Karpas-422 (cell line): Measurements from ENCODE around the gene SLC5A5. TPM values are rescaled to one million over a fixed set of nuclear protein-coding genes. Genes with fewer than 3 reads are reported as not detected.
"Not testable (repeated sequence)": the region's sequence is repeated elsewhere in the genome, so short reads cannot be mapped to it uniquely, and the experiment has no call there.

ENCODE experiments used
- DNase-seq: peaks from one replicate; pipeline ENCODE4 v3.0.0-alpha.2; 2015
- H2AFZ ChIP-seq: fragments of 200-600 bp; sonication (generic); 2 replicates; pipeline ENCODE4 v1.6.1; 2014; ENCODE audit warnings: antibody characterized with exemption, low read length, mixed read lengths
- H3K27ac ChIP-seq: fragments of 200-600 bp; sonication (generic); 2 replicates; pipeline ENCODE4 v1.5.1; 2014; ENCODE audit warnings: mild to moderate bottlenecking, low read length, moderate library complexity
- H3K27me3 ChIP-seq: fragments of 200-600 bp; sonication (generic); 2 replicates; pipeline ENCODE4 v1.6.1; 2014; ENCODE audit warnings: low read length, mixed read lengths
- H3K36me3 ChIP-seq: fragments of 200-600 bp; sonication (generic); 2 replicates; pipeline ENCODE4 v1.6.1; 2014; ENCODE audit warnings: low read length, mixed read lengths; ENCODE audit not compliant: insufficient read depth
- H3K4me1 ChIP-seq: fragments of 200-600 bp; sonication (generic); 2 replicates; pipeline ENCODE4 v1.6.1; 2014; ENCODE audit warnings: mild to moderate bottlenecking, low read length, mixed read lengths
- H3K4me2 ChIP-seq: fragments of 200-600 bp; sonication (generic); 2 replicates; pipeline ENCODE4 v1.6.1; 2014; ENCODE audit warnings: low read length, low read depth, mild to moderate bottlenecking; ENCODE audit not compliant: poor library complexity, severe bottlenecking
- H3K4me3 ChIP-seq: fragments of 200-600 bp; sonication (generic); 2 replicates; pipeline ENCODE4 v1.5.1; 2014; ENCODE audit warnings: mild to moderate bottlenecking, antibody characterized with exemption, low read length, mixed read lengths
- H3K79me2 ChIP-seq: fragments of 200-600 bp; sonication (generic); 2 replicates; pipeline ENCODE4 v1.6.1; 2014; ENCODE audit warnings: mild to moderate bottlenecking, low read length, mixed read lengths
- H3K9ac ChIP-seq: fragments of 200-600 bp; sonication (generic); 2 replicates; pipeline ENCODE4 v1.6.0; 2014; ENCODE audit warnings: low read length
- H3K9me2 ChIP-seq: fragments of 200-600 bp; sonication (generic), shearing (Covaris generic); replicated peaks from 2 replicates; pipeline ENCODE4 v1.6.0; 2014; ENCODE audit warnings: mild to moderate bottlenecking, low read length, moderate library complexity; ENCODE audit not compliant: insufficient read depth
- H3K9me3 ChIP-seq: fragments of 300-700, 200-600 bp; sonication (generic); 2 replicates; pipeline ENCODE4 v1.6.1; 2014; ENCODE audit warnings: low read length, mixed read lengths
- H4K20me1 ChIP-seq: fragments of 200-600 bp; sonication (generic); 2 replicates; pipeline ENCODE4 v1.6.1; 2014; ENCODE audit warnings: mild to moderate bottlenecking, antibody characterized with exemption, low read length, low read depth; ENCODE audit not compliant: insufficient read depth
- total RNA-seq: library from RNA; depleted of rRNA; stranded (reverse); fragments of >200 nt; shearing (Covaris generic); gene quantifications from 2 replicates; pipeline ENCODE4 v1.2.3, GENCODE V29; 2014; ENCODE audit warnings: low replicate concordance

SLC5A5 gene
- total RNA-seq, 1 experiment from 2014 or later, result not detected

GRCh38 chr19:17910791-17911360 lies 39.1 kb downstream of the SLC5A5 start:
- DNase-seq, result no peak
- Histone ChIP-seq H3K27me3 (no peaks in the 10 kb centered on the region), H3K4me1 (no peaks in the 10 kb centered on the region), H3K36me3 (no peaks in the 10 kb centered on the region), H3K27ac (no peak overlapping the region), H2AFZ (no peak overlapping the region), H3K4me2 (no peak overlapping the region), H3K9ac (no peak overlapping the region), H3K79me2 (no peaks in the 10 kb centered on the region), H3K4me3 (no peak overlapping the region), H3K9me2 (no peaks in the 10 kb centered on the region), H4K20me1 (no peaks in the 10 kb centered on the region), H3K9me3 (no peaks in the 10 kb centered on the region)

GRCh38 chr19:17915940-17916593 lies 44.3 kb downstream of the SLC5A5 start:
- Histone ChIP-seq H3K4me2 (no peak overlapping the region), H3K4me3 (no peak overlapping the region), H3K27me3 (no peaks in the 10 kb centered on the region), H3K79me2 (no peaks in the 10 kb centered on the region), H3K4me1 (no peaks in the 10 kb centered on the region), H3K36me3 (no peaks in the 10 kb centered on the region), H3K9ac (no peak overlapping the region), H2AFZ (no peak overlapping the region), H3K9me2 (no peaks in the 10 kb centered on the region), H3K9me3 (no peaks in the 10 kb centered on the region), H3K27ac (no peak overlapping the region), H4K20me1 (no peaks in the 10 kb centered on the region)
- no peak for DNase-seq

GRCh38 chr19:17918151-17918550 lies 46.4 kb downstream of the SLC5A5 start:
- not testable (repeated sequence) for H3K79me2 ChIP-seq, H3K9ac ChIP-seq, H3K4me2 ChIP-seq, H3K9me2 ChIP-seq, H3K27ac ChIP-seq, H3K9me3 ChIP-seq, H3K4me1 ChIP-seq, H3K4me3 ChIP-seq, H3K36me3 ChIP-seq, DNase-seq, H2AFZ ChIP-seq, H3K27me3 ChIP-seq, H4K20me1 ChIP-seq

- not testable (repeated sequence) for H2AFZ ChIP-seq, H3K36me3 ChIP-seq, H3K9me2 ChIP-seq, H4K20me1 ChIP-seq, H3K9ac ChIP-seq, H3K79me2 ChIP-seq, H3K27me3 ChIP-seq, H3K27ac ChIP-seq, H3K9me3 ChIP-seq, H3K4me1 ChIP-seq, DNase-seq, H3K4me2 ChIP-seq, H3K4me3 ChIP-seq
Observed at GRCh38 chr19:17919122-17919521, 47.4 kb downstream of the SLC5A5 start.

- H4K20me1 ChIP-seq, result no peaks in the 10 kb centered on the region
Observed at GRCh38 chr19:17920527-17920926, 48.8 kb downstream of the SLC5A5 start.

GRCh38 chr19:17922138-17922537 lies 50.4 kb downstream of the SLC5A5 start:
- DNase-seq, result no peak
- H3K4me3 ChIP-seq, result no peak overlapping the region
- H3K27ac ChIP-seq, result no peak overlapping the region
- H3K9ac ChIP-seq, result no peak overlapping the region
- H3K9me3 ChIP-seq, result no peaks in the 10 kb centered on the region
- no peaks in the 10 kb centered on the region for H3K79me2 ChIP-seq
- H2AFZ ChIP-seq, result no peak overlapping the region
- no peaks in the 10 kb centered on the region for H4K20me1 ChIP-seq
- H3K9me2 ChIP-seq, result no peaks in the 10 kb centered on the region
- H3K4me2 ChIP-seq, result no peak overlapping the region
- H3K4me1 ChIP-seq, result no peaks in the 10 kb centered on the region
- H3K27me3 ChIP-seq, result no peaks in the 10 kb centered on the region
- no peaks in the 10 kb centered on the region for H3K36me3 ChIP-seq

More at GRCh38 chr19:17920527-17920926, 48.8 kb downstream of the SLC5A5 start:
- H3K9me3 ChIP-seq, result no peaks in the 10 kb centered on the region
- no peak overlapping the region for H2AFZ ChIP-seq
- no peak overlapping the region for H3K4me3 ChIP-seq
- H3K27ac ChIP-seq, result no peak overlapping the region
- no peaks in the 10 kb centered on the region for H3K4me1 ChIP-seq
- no peaks in the 10 kb centered on the region for H3K79me2 ChIP-seq
- no peak for DNase-seq
- no peaks in the 10 kb centered on the region for H3K9me2 ChIP-seq
- no peak overlapping the region for H3K9ac ChIP-seq
- H3K36me3 ChIP-seq, result no peaks in the 10 kb centered on the region
- no peak overlapping the region for H3K4me2 ChIP-seq
- H3K27me3 ChIP-seq, result no peaks in the 10 kb centered on the region

GRCh38 chr19:17926044-17926443 lies 54.3 kb downstream of the SLC5A5 start:
- Histone ChIP-seq H3K4me3 (no peak overlapping the region), H4K20me1 (no peaks in the 10 kb centered on the region), H3K9me3 (no peaks in the 10 kb centered on the region), H2AFZ (no peak overlapping the region), H3K9me2 (no peaks in the 10 kb centered on the region), H3K4me2 (no peak overlapping the region), H3K27me3 (no peaks in the 10 kb centered on the region), H3K27ac (no peak overlapping the region), H3K36me3 (no peaks in the 10 kb centered on the region), H3K79me2 (no peaks in the 10 kb centered on the region), H3K4me1 (no peaks in the 10 kb centered on the region), H3K9ac (no peak overlapping the region)
- peak; percentile 29 for DNase-seq

- peaks cover 15% of the 10 kb centered on the region for H3K4me1 ChIP-seq
- no peak overlapping the region for H3K4me2 ChIP-seq
- H3K9me3 ChIP-seq, result no peaks in the 10 kb centered on the region
- no peaks in the 10 kb centered on the region; the same call in 1 of the 2 replicates for H4K20me1 ChIP-seq
- H3K27me3 ChIP-seq, result no peaks in the 10 kb centered on the region
- no peaks in the 10 kb centered on the region for H3K9me2 ChIP-seq
- no peak overlapping the region for H2AFZ ChIP-seq
- DNase-seq, result peak; percentile 30
- H3K79me2 ChIP-seq, result peaks cover 12% of the 10 kb centered on the region
- no peak overlapping the region for H3K9ac ChIP-seq
- no peaks in the 10 kb centered on the region for H3K36me3 ChIP-seq
- H3K4me3 ChIP-seq, result no peak overlapping the region
- no peak overlapping the region for H3K27ac ChIP-seq
Observed at GRCh38 chr19:17929056-17929455, 57.3 kb downstream of the SLC5A5 start.
